ENCODE results near the gene LYSMD1.

LYSMD1 gene

GRCh38 chr1:151135433-151136385 is 30.0 kb downstream of the LYSMD1 start:
- DNase-seq (ENCODE audit: low read depth, low spot score), result no peak

- no peak for DNase-seq (ENCODE audit: low read depth, low spot score)
Measured at GRCh38 chr1:151134991-151135390, 30.7 kb downstream of the LYSMD1 start.

- no peak for DNase-seq (ENCODE audit: low read depth, low spot score)
Measured at GRCh38 chr1:151134396-151134795, 31.3 kb downstream of the LYSMD1 start.

GRCh38 chr1:151133018-151133806 is 32.5 kb downstream of the LYSMD1 start:
- no peak for DNase-seq (ENCODE audit: low read depth, low spot score)

- DNase-seq (ENCODE audit: low read depth, low spot score), result no peak
Measured at GRCh38 chr1:151132335-151133017, 33.2 kb downstream of the LYSMD1 start.

- no peak for DNase-seq (ENCODE audit: low read depth, low spot score)
Measured at GRCh38 chr1:151131701-151132334, 33.9 kb downstream of the LYSMD1 start.

- peak; percentile 93 for DNase-seq (ENCODE audit: low read depth, low spot score)
Measured at GRCh38 chr1:151130987-151131586, 34.6 kb downstream of the LYSMD1 start.

DNA sequence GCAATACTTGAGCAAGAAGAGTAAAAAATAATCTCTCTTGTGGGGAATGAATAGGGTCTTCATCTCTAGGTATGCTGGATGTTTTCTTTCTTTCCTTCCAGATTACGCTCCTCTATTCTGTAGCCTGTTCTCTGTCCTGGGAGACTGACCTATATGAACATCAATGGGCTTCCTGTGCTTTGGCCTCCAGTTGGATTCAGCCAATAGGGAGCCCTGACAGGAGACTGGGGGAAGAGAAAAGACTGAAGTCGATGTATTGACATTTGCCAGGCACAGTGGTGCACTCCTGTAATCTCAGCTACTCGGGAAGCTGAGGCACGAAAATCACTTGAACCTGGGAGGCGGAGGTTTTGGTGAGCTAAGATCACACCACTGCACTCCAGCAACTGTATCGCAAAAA is 36.9 kb downstream of the LYSMD1 start:
- DNase-seq (ENCODE audit: low read depth, low spot score), result no peak

DNA sequence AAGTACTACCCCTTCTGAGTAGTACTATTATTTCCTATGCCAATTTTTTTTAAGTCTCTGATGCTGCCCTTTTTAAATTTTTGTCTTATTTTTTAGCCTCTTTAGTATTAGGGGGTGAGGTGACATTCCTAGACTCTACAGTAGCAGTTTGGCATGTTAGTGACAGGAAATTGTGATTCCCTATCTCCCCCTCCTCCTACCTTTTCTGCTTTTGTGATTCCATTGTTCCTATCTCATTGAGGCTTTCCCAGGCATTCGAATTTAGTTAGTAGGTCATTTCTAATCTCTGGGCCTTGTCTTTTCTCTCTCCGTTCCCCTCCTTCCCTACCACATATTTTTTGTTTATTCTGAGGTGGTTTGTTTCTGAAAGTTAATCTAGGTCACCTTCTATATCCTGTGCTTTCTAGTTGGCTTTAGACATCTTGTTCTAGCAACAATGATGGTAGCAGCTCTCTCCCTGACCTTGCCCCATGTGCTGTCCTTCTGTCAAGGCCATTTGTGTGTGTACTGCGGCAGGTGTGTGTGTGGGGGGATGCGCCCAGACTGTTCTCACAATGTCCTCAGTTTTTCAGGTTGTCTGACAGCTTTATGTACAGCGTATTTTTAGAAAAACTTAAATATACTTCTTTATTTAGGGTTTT is 40.8 kb downstream of the LYSMD1 start:
- no peak for DNase-seq (ENCODE audit: low read depth, low spot score)

GRCh38 chr1:151113877-151114276 is 51.8 kb downstream of the LYSMD1 start:
- no peak for DNase-seq (ENCODE audit: low read depth, low spot score)

Data from iPS DF 19.7 (cell line).